GM12864 (cell line): Measurements from ENCODE around the gene KIAA1755.

Experiments used
- DNase-seq: peaks from one replicate; pipeline ENCODE4 v3.0.0-alpha.2; 2011; ENCODE audit warnings: low read depth
- H3K4me3 ChIP-seq: 2 replicates; pipeline ENCODE4 v1.5.1; 2011; ENCODE audit warnings: mild to moderate bottlenecking, low read depth, low read length, control low read depth
- CTCF ChIP-seq: IDR thresholded peaks from 2 replicates; pipeline ENCODE4 v1.5.1; 2011; ENCODE audit warnings: low read depth, mild to moderate bottlenecking, moderate library complexity, low read length, control low read depth, inconsistent platforms; ENCODE audit errors: missing control alignments

Gene KIAA1755

DNA sequence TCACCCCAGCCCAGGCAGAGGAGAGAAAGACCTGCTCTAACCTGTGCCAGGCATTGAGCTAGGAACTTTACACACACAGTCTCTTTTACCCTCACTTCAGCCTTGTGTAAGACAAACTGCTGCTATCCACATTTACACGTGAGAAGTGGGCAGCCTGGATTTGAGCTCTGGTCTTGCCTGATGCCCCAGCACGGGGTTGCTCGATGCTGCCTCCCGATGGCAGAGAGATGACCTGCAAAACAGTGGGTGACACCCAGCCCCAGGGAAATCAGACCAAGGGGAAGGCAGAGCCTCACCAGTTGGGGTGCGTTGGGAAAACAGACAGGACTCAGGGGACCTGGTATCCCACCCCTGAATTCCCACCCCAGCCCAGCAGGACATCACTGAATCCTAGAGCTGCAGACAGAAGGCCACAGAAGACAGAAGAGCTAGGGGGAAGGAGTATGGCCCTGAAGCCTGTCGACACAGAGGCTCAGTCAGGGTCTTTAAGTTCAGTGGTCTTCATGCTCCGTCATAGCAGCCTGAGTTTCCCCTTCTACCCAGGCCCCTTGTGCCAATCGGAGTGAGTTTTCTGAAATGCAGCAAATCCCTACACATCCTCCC is 44.4 kb upstream of the KIAA1755 start:
- H3K4me3 ChIP-seq: no peak overlapping the region
- no peak for DNase-seq
- TF ChIP-seq CTCF: peak; percentile 59

- DNase-seq: no peak
- no peak for TF ChIP-seq CTCF
- no peak within 1 kb of the TSS for H3K4me3 ChIP-seq
Measured at GRCh38 chr20:38303908-38304379, 43.4 kb upstream of the KIAA1755 start, which contains the start of gene BPI. BPI (plus strand) TSS chr20:38304156; CDS start chr20:38304224, 68 bp downstream.

GRCh38 chr20:38302786-38303185 is 42.3 kb upstream of the KIAA1755 start:
- TF ChIP-seq CTCF: no peak
- no peak overlapping the region for H3K4me3 ChIP-seq
- DNase-seq: no peak

DNA sequence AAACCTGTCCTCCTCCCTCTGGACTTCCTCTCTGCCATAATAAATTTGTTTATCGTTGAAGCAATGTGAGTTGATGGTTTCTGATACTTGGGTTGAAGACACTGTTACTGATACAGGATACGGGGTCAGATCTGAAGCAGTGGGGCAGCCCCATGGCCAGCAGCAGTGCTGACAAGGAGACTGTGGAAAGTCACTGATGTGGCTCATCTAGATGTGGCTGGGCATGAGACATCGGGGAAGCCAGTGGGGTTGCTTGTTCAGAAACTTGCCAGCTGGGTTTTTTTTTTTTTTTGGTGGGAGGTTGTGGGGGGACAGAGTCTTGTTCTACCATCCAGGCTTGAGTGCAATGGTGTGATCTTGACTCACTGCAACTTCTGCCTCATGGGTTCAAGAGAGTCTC is 40.8 kb upstream of the KIAA1755 start:
- no peak for TF ChIP-seq CTCF
- H3K4me3 ChIP-seq: no peak overlapping the region
- DNase-seq: no peak

- TF ChIP-seq CTCF: no peak
- H3K4me3 ChIP-seq: no peak overlapping the region
- DNase-seq: no peak
Measured at GRCh38 chr20:38300438-38300837, 39.9 kb upstream of the KIAA1755 start.

DNA sequence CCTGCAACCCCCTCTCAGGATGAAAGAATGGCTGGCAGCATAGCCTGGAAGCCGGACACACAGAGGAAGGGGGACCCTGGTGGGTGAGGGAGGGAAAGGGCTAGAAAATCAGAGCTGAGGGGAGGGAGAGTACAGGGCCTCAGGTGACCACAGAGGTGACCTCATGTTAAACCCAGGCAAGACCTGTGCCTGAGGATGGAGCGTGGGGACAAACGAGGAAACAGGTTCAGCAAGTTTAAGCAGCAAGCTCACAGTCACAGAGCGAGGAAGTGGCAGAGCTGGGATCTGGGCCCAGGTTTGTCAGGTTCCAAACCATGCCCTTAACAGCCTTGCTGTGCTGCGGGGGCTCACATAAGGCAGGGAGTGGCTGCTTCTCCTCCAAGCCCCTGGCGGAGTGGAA is 39.4 kb upstream of the KIAA1755 start:
- no peak overlapping the region for H3K4me3 ChIP-seq
- TF ChIP-seq CTCF: no peak
- DNase-seq: no peak

GRCh38 chr20:38298768-38299288 is 38.3 kb upstream of the KIAA1755 start:
- no peak overlapping the region for H3K4me3 ChIP-seq
- no peak for DNase-seq
- no peak for TF ChIP-seq CTCF
